Lung (tissue), 12 donors: ENCODE data around the gene TTC39C. TPM values are rescaled to one million over a fixed set of nuclear protein-coding genes. Genes with fewer than 3 reads are reported as not detected.

Experiments used
- ATAC-seq: fragments of 200-7000 bp; cut with Tn5 transposase; one replicate; pipeline ENCODE4 v1.9.1; 2020; ENCODE audit warnings: moderate number of reproducible peaks; ENCODE audit not compliant: insufficient read depth, low FRiP score
- DNase-seq, 3 donors: peaks; one replicate each; pipeline ENCODE4 v3.0.0-alpha.2; 2013 to 2017
- H3K27ac ChIP-seq, 2 donors: one replicate each; pipeline ENCODE4 v1.5.1; 2013; ENCODE audit warnings: mild to moderate bottlenecking in 2 of 2, moderate library complexity in 2 of 2, control low read depth in 1 of 2, inconsistent platforms in 1 of 2, low read depth in 1 of 2, low read length in 1 of 2
- H3K27me3 ChIP-seq, 3 donors: one replicate each; pipeline ENCODE4 v1.5.1; 2013; ENCODE audit warnings: low read length in 2 of 3; ENCODE audit not compliant: control insufficient read depth in 3 of 3, insufficient read depth in 3 of 3
- H3K36me3 ChIP-seq, 4 donors: one replicate each; pipeline ENCODE4 v1.5.1; 2013; ENCODE audit warnings: low read length in 4 of 4, mild to moderate bottlenecking in 1 of 4, moderate library complexity in 1 of 4; ENCODE audit not compliant: control insufficient read depth in 4 of 4, insufficient read depth in 4 of 4
- H3K4me1 ChIP-seq, 5 donors: one replicate each; pipeline ENCODE4 v1.5.1; 2013; ENCODE audit warnings: low read length in 5 of 5, mild to moderate bottlenecking in 2 of 5, moderate library complexity in 1 of 5; ENCODE audit not compliant: control insufficient read depth in 5 of 5, insufficient read depth in 5 of 5
- H3K4me3 ChIP-seq: one replicate; pipeline ENCODE4 v1.5.1; 2013; ENCODE audit warnings: mild to moderate bottlenecking, control low read depth, moderate library complexity
- H3K9ac ChIP-seq, 2 donors: one replicate each; pipeline ENCODE4 v1.5.1; 2013; ENCODE audit warnings: low read length in 2 of 2, control low read depth in 1 of 2; ENCODE audit not compliant: insufficient read depth in 1 of 2
- H3K9me3 ChIP-seq, 4 donors: one replicate each; pipeline ENCODE4 v1.5.1; 2013; ENCODE audit warnings: low read length in 3 of 4, mild to moderate bottlenecking in 1 of 4, moderate library complexity in 1 of 4; ENCODE audit not compliant: control insufficient read depth in 4 of 4, insufficient read depth in 3 of 4
- CTCF ChIP-seq: IDR thresholded peaks from 2 replicates; pipeline ENCODE4 v1.5.1; 2012; ENCODE audit warnings: mild to moderate bottlenecking; ENCODE audit errors: control extremely low read depth, extremely low read depth
- WGBS, 2 donors: extraction: QIAGEN DNeasy Blood & Tissue Kit; methylation state at CpG; one replicate each; pipeline ENCODE4 v1.1.7; 2013; 5-methylcytosine and 5-hydroxymethylcytosine counted together
- polyA plus RNA-seq, 2 donors: library from polyadenylated mRNA; stranded (reverse); fragments of 200-250 nt; gene quantifications; one replicate each; pipeline ENCODE4 v1.2.1, GENCODE V29; 2013
- total RNA-seq, 2 donors: library from RNA; depleted of rRNA in 1 of 2; stranded (reverse); fragments of >200 nt in 1 of 2; gene quantifications; one replicate each; pipeline ENCODE4 v1.2.1, GENCODE V29; 2014 to 2021
- donor health status: control.
- donor health status: control.
- donor health status: Bipolar disorder and iron deficiency.
- donor health status: healthy.
- donor health status: DM: yes; HTN: yes; CAD: no.

The TTC39C gene
- total and polyA plus RNA-seq, 4 donors = 6.0 to 33.5 (median 19.3) TPM

GRCh38 chr18:24080861-24081260 is 66.3 kb downstream of the TTC39C start:
- DNase-seq (no peak), ATAC-seq (no peak)
- Histone ChIP-seq H3K9me3 (no peaks in the 10 kb centered on the region), H3K27ac (no peak overlapping the region), H3K9ac (no peak overlapping the region), H3K36me3 (peaks cover 0 to 8% (median 2%) of the 10 kb centered on the region in 4 donors), H3K4me3 (no peak overlapping the region), H3K4me1 (peaks cover 0 to 4% (median 1%) of the 10 kb centered on the region in 5 donors), H3K27me3 (no peaks in the 10 kb centered on the region)
- WGBS, 2 donors = 91 to 92% methylated on average over 7 of the region's 7 CpGs
- no peak for TF ChIP-seq CTCF

GRCh38 chr18:24083550-24083949 is 69.0 kb downstream of the TTC39C start:
- no peak overlapping the region for H3K27ac ChIP-seq
- no peak overlapping the region for H3K4me3 ChIP-seq
- no peak for TF ChIP-seq CTCF
- DNase-seq (no peak), ATAC-seq (no peak)
- no peak overlapping the region for H3K9ac ChIP-seq
- WGBS, 2 donors = 83 to 95% methylated on average over 3 of the region's 3 CpGs
- H3K9me3 ChIP-seq = no peaks in the 10 kb centered on the region
- peaks cover 0 to 5% (median 0%) of the 10 kb centered on the region in 5 donors for H3K4me1 ChIP-seq
- no peaks in the 10 kb centered on the region for H3K27me3 ChIP-seq
- peaks cover 0 to 12% (median 4%) of the 10 kb centered on the region in 4 donors for H3K36me3 ChIP-seq

GRCh38 chr18:24086082-24086481 is 71.5 kb downstream of the TTC39C start:
- no peak overlapping the region for H3K4me3 ChIP-seq
- no peak for ATAC-seq
- H3K27ac ChIP-seq = no peak overlapping the region
- no peak overlapping the region for H3K9ac ChIP-seq
- peaks cover 0 to 10% (median 3%) of the 10 kb centered on the region in 4 donors for H3K36me3 ChIP-seq
- H3K4me1 ChIP-seq = peaks cover 0 to 14% (median 3%) of the 10 kb centered on the region in 5 donors
- peaks cover 0 to 2% (median 0%) of the 10 kb centered on the region in 4 donors for H3K9me3 ChIP-seq
- TF ChIP-seq CTCF = no peak
- DNase-seq = no peak
- H3K27me3 ChIP-seq = no peaks in the 10 kb centered on the region
- WGBS, 2 donors = 75 to 86% methylated on average over 5 of the region's 5 CpGs

- 58 to 70% methylated on average over 4 of the region's 4 CpGs for WGBS, 2 donors
- no peak for ATAC-seq
- Histone ChIP-seq H3K27ac (peak overlapping the region in 1 of 2 donors; percentile 41), H3K9me3 (peaks cover 0 to 2% (median 0%) of the 10 kb centered on the region in 4 donors), H3K4me3 (no peak overlapping the region), H3K36me3 (peaks cover 0 to 4% (median 2%) of the 10 kb centered on the region in 4 donors), H3K9ac (no peak overlapping the region), H3K27me3 (no peaks in the 10 kb centered on the region), H3K4me1 (peaks cover 0 to 14% (median 3%) of the 10 kb centered on the region in 5 donors)
- DNase-seq = peak in 2 of 3 donors; percentile 54 to 66
- TF ChIP-seq CTCF = no peak
Observed at GRCh38 chr18:24089076-24089475, 74.5 kb downstream of the TTC39C start.
